HepG2 (cell line): ENCODE results near the gene RPL23. TPM values are rescaled to one million over a fixed set of nuclear protein-coding genes. Genes with fewer than 3 reads are reported as not detected.
A peak's percentile ranks its signal among the peaks of the same experiment; 100 is the strongest.

ENCODE experiments used
- ATAC-seq: fragments of 200-7000 bp; cut with Tn5 transposase; 3 replicates; pipeline ENCODE4 v1.9.1; 2020; ENCODE audit warnings: mild to moderate bottlenecking, moderate library complexity
- BruUV-seq: library from RNA; stranded (reverse); fragments of 400-500 nt; replicated peaks from 2 replicates; lab custom pipeline; 2021; lab: Mats Ljungman, UMichigan
- CTCF ChIA-PET: fragments of 300-600 bp; formaldehyde crosslinking; extraction: SDS; loops from one replicate; lab custom pipeline; 2021; ENCODE audit warnings: low total read pairs, inconsistent platforms, low intra/inter-chr PET ratio; lab: Yijun Ruan, JAX
- POLR2A ChIA-PET: fragments of 350-600 bp; sonication (Branson Sonifier 250); formaldehyde crosslinking; loops from one replicate; lab custom pipeline; 2020; ENCODE audit warnings: antibody characterized with exemption, inconsistent platforms; lab: Yijun Ruan, JAX
- DNase-seq: peaks from one replicate; pipeline ENCODE4 v3.0.0-alpha.2; 2015; ENCODE audit warnings: low spot score
- FAIRE-seq: peaks from 3 replicates; lab custom pipeline; 2011; peaks lifted over from hg19 to GRCh38; lab: Jason Lieb, UNC
- H2AFZ ChIP-seq: one replicate; pipeline ENCODE4 v1.6.1; 2011; ENCODE audit warnings: low read length, inconsistent platforms
- H3K27ac ChIP-seq: fragments of 300-600 bp; 3 replicates; pipeline ENCODE4 v1.8.0; 2011; ENCODE audit warnings: mixed run types, mild to moderate bottlenecking, mixed read lengths, low read length, inconsistent platforms; ENCODE audit not compliant: insufficient read depth; ENCODE audit errors: extremely low read length
- H3K27me3 ChIP-seq, 2 experiments: fragments of 200-600 bp in 1 of 2; 2 replicates in 1 of 2; 3 replicates in 1 of 2; pipeline versions ENCODE4 v1.6.0 to v1.8.0; 2011; ENCODE audit warnings: low read length in 2 of 2, mild to moderate bottlenecking in 2 of 2, moderate library complexity in 2 of 2, inconsistent platforms in 1 of 2; ENCODE audit not compliant: insufficient read depth in 2 of 2, control insufficient read depth in 1 of 2
- H3K36me3 ChIP-seq, 2 experiments: fragments of 200-600 bp in 1 of 2; replicated peaks in 1 of 2; 2 replicates in 1 of 2; 3 replicates in 1 of 2; pipeline versions ENCODE4 v1.5.1 to v1.8.0; 2011; ENCODE audit warnings: low read length in 2 of 2, inconsistent platforms in 1 of 2; ENCODE audit not compliant: insufficient read depth in 2 of 2, control insufficient read depth in 1 of 2
- H3K4me1 ChIP-seq: 2 replicates; pipeline ENCODE4 v1.5.1; 2012; ENCODE audit warnings: low read length, inconsistent platforms; ENCODE audit not compliant: insufficient read depth
- H3K4me2 ChIP-seq: 2 replicates; pipeline ENCODE4 v1.6.0; 2011; ENCODE audit warnings: low read depth, low read length, inconsistent platforms
- H3K4me3 ChIP-seq, 3 experiments: fragments of 200-600 bp in 1 of 3; sonication (generic), shearing (Covaris generic) in 1 of 3; replicated peaks in 1 of 3; 2 replicates each; pipeline ENCODE4 v1.5.1; 2011 to 2016; ENCODE audit warnings: low read length in 3 of 3, inconsistent platforms in 2 of 3, low read depth in 2 of 3, mild to moderate bottlenecking in 2 of 3, control low read depth in 1 of 3, mixed read lengths in 1 of 3; ENCODE audit not compliant: insufficient read depth in 1 of 3
- H3K79me2 ChIP-seq: one replicate; pipeline ENCODE4 v1.6.1; 2011; ENCODE audit warnings: low read length, inconsistent platforms; ENCODE audit not compliant: insufficient read depth
- H3K9ac ChIP-seq: 2 replicates; pipeline ENCODE4 v1.6.0; 2011; ENCODE audit warnings: mild to moderate bottlenecking, low read depth, low read length, inconsistent platforms; ENCODE audit not compliant: insufficient read depth
- H3K9me3 ChIP-seq: 2 replicates; pipeline ENCODE4 v1.5.1; 2012; ENCODE audit warnings: mild to moderate bottlenecking, low read length
- H4K20me1 ChIP-seq: 2 replicates; pipeline ENCODE4 v1.6.0; 2011; ENCODE audit warnings: inconsistent platforms, mild to moderate bottlenecking, low read length, moderate library complexity; ENCODE audit not compliant: insufficient read depth
- RBM22 ChIP-seq: fragments of 200-400 bp; formaldehyde crosslinking; optimal IDR thresholded peaks from 2 replicates; pipeline ENCODE3; 2017; ENCODE audit warnings: mild to moderate bottlenecking, low read length, moderate library complexity
- ZNF24 ChIP-seq: fragments of 450-650 bp; IDR thresholded peaks from 2 replicates; pipeline ENCODE4 v1.6.1; 2017; ENCODE audit warnings: antibody characterized with exemption, mild to moderate bottlenecking
- WGBS: methylation state at CpG from one replicate; pipeline ENCODE4 v1.1.6; 2017; ENCODE audit warnings: low lambda C conversion rate; 5-methylcytosine and 5-hydroxymethylcytosine counted together
- in situ Hi-C: cut with HindIII; loops from 2 replicates; pipeline ENCODE4 v1.10.0; 2017; ENCODE audit warnings: low pct_unique_long_range_greater_than_20kb; ENCODE audit not compliant: extremely low pct_ligation_motif_present
- intact Hi-C: fragments of 100-400 bp; cut with micrococcal nuclease; formaldehyde crosslinking; loops from one replicate; pipeline ENCODE4 v1.10.0; 2022; ENCODE audit not compliant: unreplicated experiment
- polyA plus RNA-seq, 8 experiments: library from polyadenylated mRNA; depleted of rRNA in 3 of 8; stranded (reverse) in 7 of 8; unstranded in 1 of 8; fragments of >200 nt; fragmentation: Illumina TruSeq in 4 of 8; extraction: Trizol in 4 of 8; gene quantifications; 2 replicates each; pipeline versions ENCODE4 v1.2.1 to v1.2.3, GENCODE V29; 2011 to 2016; ENCODE audit warnings: low read depth in 4 of 8, missing spikeins in 1 of 8, mixed read lengths in 1 of 8; ENCODE audit not compliant: insufficient read depth in 1 of 8
- total RNA-seq, 5 experiments: library from RNA; depleted of rRNA; stranded (reverse); fragments of >200 nt; fragmentation: Illumina TruSeq; extraction: Trizol; gene quantifications; 2 replicates each; pipeline ENCODE4 v1.2.3, GENCODE V29; 2016; ENCODE audit warnings: low read depth in 1 of 5
- TF ChIP-seq, protein P1 (sequence below): sonication (generic); formaldehyde crosslinking; IDR thresholded peaks from 2 replicates; pipeline ENCODE4 v1.4.0; 2020; ENCODE audit warnings: missing genetic modification reagents

The RPL23 gene
- total and polyA plus RNA-seq, 2 of the 13 experiments (the other 11 are each of a cell fraction or from before 2014, with no cell fraction given) = 2,790 to 4,860 TPM

GRCh38 chr17:38900978-38901656 lies 47.6 kb upstream of the RPL23 start:
- CTCF ChIA-PET = no interaction called here
- Histone ChIP-seq H3K4me1 (peaks cover 24% of the 10 kb centered on the region), H3K27me3 (no peaks in the 10 kb centered on the region), H3K27ac (no peak overlapping the region), H4K20me1 (peaks cover 5% of the 10 kb centered on the region; the same call in 1 of the 2 replicates), H3K9me3 (no peaks in the 10 kb centered on the region), H3K4me3 (no peak overlapping the region), H3K4me2 (no peak overlapping the region), H3K9ac (no peak overlapping the region), H2AFZ (no peak overlapping the region), H3K79me2 (no peaks in the 10 kb centered on the region), H3K36me3 (peaks cover 35 to 78% of the 10 kb centered on the region in 2 experiments)
- no peak for DNase-seq
- no peak for ATAC-seq
- 91% methylated on average over 10 of the region's 10 CpGs for WGBS
- in situ Hi-C loops = no loop called here
- intact Hi-C loops = no loop called here
- POLR2A ChIA-PET = interaction anchor here (0.9 to 1.5 kb wide), 2 partner anchors 14 to 31 kb away, joined by 4 to 6 read pairs; partner anchors contain the start of gene LASP1
- TF ChIP-seq, protein P1, sequence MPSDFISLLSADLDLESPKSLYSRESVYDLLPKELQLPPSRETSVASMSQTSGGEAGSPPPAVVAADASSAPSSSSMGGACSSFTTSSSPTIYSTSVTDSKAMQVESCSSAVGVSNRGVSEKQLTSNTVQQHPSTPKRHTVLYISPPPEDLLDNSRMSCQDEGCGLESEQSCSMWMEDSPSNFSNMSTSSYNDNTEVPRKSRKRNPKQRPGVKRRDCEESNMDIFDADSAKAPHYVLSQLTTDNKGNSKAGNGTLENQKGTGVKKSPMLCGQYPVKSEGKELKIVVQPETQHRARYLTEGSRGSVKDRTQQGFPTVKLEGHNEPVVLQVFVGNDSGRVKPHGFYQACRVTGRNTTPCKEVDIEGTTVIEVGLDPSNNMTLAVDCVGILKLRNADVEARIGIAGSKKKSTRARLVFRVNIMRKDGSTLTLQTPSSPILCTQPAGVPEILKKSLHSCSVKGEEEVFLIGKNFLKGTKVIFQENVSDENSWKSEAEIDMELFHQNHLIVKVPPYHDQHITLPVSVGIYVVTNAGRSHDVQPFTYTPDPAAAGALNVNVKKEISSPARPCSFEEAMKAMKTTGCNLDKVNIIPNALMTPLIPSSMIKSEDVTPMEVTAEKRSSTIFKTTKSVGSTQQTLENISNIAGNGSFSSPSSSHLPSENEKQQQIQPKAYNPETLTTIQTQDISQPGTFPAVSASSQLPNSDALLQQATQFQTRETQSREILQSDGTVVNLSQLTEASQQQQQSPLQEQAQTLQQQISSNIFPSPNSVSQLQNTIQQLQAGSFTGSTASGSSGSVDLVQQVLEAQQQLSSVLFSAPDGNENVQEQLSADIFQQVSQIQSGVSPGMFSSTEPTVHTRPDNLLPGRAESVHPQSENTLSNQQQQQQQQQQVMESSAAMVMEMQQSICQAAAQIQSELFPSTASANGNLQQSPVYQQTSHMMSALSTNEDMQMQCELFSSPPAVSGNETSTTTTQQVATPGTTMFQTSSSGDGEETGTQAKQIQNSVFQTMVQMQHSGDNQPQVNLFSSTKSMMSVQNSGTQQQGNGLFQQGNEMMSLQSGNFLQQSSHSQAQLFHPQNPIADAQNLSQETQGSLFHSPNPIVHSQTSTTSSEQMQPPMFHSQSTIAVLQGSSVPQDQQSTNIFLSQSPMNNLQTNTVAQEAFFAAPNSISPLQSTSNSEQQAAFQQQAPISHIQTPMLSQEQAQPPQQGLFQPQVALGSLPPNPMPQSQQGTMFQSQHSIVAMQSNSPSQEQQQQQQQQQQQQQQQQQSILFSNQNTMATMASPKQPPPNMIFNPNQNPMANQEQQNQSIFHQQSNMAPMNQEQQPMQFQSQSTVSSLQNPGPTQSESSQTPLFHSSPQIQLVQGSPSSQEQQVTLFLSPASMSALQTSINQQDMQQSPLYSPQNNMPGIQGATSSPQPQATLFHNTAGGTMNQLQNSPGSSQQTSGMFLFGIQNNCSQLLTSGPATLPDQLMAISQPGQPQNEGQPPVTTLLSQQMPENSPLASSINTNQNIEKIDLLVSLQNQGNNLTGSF (CRISPR knock-in tag) = no peak
- peak; percentile 74 for TF ChIP-seq RBM22
- TF ChIP-seq ZNF24 = no peak
- FAIRE-seq = no peak
- TSS peak; percentile 15 for BruUV-seq
